K562 (cell line): ENCODE results near the gene SLC45A3.

Experiments used
- POLR2A ChIP-seq: fragments of 450-650 bp; conservative IDR thresholded peaks from 2 replicates; pipeline ENCODE4 v1.6.1; 2016
- RBM39 ChIP-seq: fragments of 200-400 bp; formaldehyde crosslinking; optimal IDR thresholded peaks from 2 replicates; pipeline ENCODE3; 2018; ENCODE audit warnings: low read depth, low read length
- ZNF764 ChIP-seq: fragments of 250-450 bp; sonication (Bioruptor Pico); IDR thresholded peaks from 2 replicates; pipeline ENCODE4 v1.4.0; 2020; ENCODE audit warnings: low read depth, mild to moderate bottlenecking, moderate library complexity
- TF ChIP-seq, protein P1 (sequence below), 3 experiments: IDR thresholded peaks in 2 of 3; conservative IDR thresholded peaks in 1 of 3; 2 replicates each; pipeline ENCODE4 v1.5.1; 2011 to 2012; ENCODE audit warnings: low read length in 3 of 3, mild to moderate bottlenecking in 3 of 3, control low read depth in 2 of 3, improper control_type of control experiment in 1 of 3, inconsistent platforms in 1 of 3, low read depth in 1 of 3, mixed read lengths in 1 of 3, moderate library complexity in 1 of 3; ENCODE audit not compliant: insufficient read depth in 2 of 3
- TF ChIP-seq, protein P2 (sequence below): sonication (generic); formaldehyde crosslinking; IDR thresholded peaks from 2 replicates; pipeline ENCODE4 v1.8.1; 2023; ENCODE audit warnings: mild to moderate bottlenecking, missing genetic modification reagents

- TF ChIP-seq, protein P1, sequence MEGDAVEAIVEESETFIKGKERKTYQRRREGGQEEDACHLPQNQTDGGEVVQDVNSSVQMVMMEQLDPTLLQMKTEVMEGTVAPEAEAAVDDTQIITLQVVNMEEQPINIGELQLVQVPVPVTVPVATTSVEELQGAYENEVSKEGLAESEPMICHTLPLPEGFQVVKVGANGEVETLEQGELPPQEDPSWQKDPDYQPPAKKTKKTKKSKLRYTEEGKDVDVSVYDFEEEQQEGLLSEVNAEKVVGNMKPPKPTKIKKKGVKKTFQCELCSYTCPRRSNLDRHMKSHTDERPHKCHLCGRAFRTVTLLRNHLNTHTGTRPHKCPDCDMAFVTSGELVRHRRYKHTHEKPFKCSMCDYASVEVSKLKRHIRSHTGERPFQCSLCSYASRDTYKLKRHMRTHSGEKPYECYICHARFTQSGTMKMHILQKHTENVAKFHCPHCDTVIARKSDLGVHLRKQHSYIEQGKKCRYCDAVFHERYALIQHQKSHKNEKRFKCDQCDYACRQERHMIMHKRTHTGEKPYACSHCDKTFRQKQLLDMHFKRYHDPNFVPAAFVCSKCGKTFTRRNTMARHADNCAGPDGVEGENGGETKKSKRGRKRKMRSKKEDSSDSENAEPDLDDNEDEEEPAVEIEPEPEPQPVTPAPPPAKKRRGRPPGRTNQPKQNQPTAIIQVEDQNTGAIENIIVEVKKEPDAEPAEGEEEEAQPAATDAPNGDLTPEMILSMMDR (IDR thresholded peaks at IDR 0.05 in 2 of 3, conservative IDR thresholded peaks at IDR 0.05 in 1 of 3; ENCODE audit: insufficient read depth in 2 of 3, low read depth in 1 of 3, low read length in 3 of 3) = no peak
- TF ChIP-seq RBM39 (no peak), POLR2A (no peak), ZNF764 (CRISPR knock-in tag) (no peak)
- TF ChIP-seq, protein P2, sequence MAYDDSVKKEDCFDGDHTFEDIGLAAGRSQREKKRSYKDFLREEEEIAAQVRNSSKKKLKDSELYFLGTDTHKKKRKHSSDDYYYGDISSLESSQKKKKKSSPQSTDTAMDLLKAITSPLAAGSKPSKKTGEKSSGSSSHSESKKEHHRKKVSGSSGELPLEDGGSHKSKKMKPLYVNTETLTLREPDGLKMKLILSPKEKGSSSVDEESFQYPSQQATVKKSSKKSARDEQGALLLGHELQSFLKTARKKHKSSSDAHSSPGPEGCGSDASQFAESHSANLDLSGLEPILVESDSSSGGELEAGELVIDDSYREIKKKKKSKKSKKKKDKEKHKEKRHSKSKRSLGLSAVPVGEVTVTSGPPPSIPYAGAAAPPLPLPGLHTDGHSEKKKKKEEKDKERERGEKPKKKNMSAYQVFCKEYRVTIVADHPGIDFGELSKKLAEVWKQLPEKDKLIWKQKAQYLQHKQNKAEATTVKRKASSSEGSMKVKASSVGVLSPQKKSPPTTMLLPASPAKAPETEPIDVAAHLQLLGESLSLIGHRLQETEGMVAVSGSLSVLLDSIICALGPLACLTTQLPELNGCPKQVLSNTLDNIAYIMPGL (CRISPR knock-in tag) = no peak
These were observed 56.7 kb downstream of the SLC45A3 start for GRCh38 chr1:205623646-205624045.
